ENCODE results near the gene PDLIM5.

- no peak for TF ChIP-seq CTCF (conservative IDR thresholded peaks at IDR 0.05 in 1 of 2, IDR thresholded peaks at IDR 0.05 in 1 of 2; ENCODE audit: extremely low read depth in 1 of 2, insufficient read depth in 1 of 2, low read depth in 1 of 2, low read length in 2 of 2)
- TF ChIP-seq EZH2 (IDR thresholded peaks at IDR 0.05; ENCODE audit: borderline replicate concordance, low read length) = no peak
These were observed 239.1 kb downstream of the PDLIM5 start for GRCh38 chr4:94690851-94691254.

Measured in mammary epithelial cell (primary cell).